PC-3 (cell line): ENCODE data around the gene TAOK2. TPM values are rescaled to one million over a fixed set of nuclear protein-coding genes. Genes with fewer than 3 reads are reported as not detected.
"Not testable (repeated sequence)": the region's sequence is repeated elsewhere in the genome, so short reads cannot be mapped to it uniquely, and the experiment has no call there.

Source experiments
- ATAC-seq: fragments of 200-7000 bp; cut with Tn5 transposase; 2 replicates; pipeline ENCODE4 v1.9.1; 2020; ENCODE audit warnings: mild to moderate bottlenecking, moderate library complexity
- BruUV-seq: library from RNA; stranded (reverse); fragments of 400-500 nt; replicated peaks from 2 replicates; lab custom pipeline; 2021; lab: Mats Ljungman, UMichigan
- CTCF ChIA-PET: fragments of 300-600 bp; sonication (Branson Sonifier 250); formaldehyde crosslinking; loops from one replicate; lab custom pipeline; 2022; ENCODE audit warnings: antibody characterized with exemption; lab: Charles Lee
- POLR2A ChIA-PET: fragments of 300-600 bp; sonication (Branson Sonifier 250); formaldehyde crosslinking; loops from one replicate; lab custom pipeline; 2022; ENCODE audit warnings: antibody characterized with exemption; ENCODE audit not compliant: unreplicated experiment; lab: Charles Lee
- DNase-seq: peaks from one replicate; pipeline ENCODE4 v3.0.0-alpha.2; 2015
- H2AFZ ChIP-seq: fragments of 300-600 bp; sonication (generic); 2 replicates; pipeline ENCODE4 v1.6.0; 2016; ENCODE audit warnings: antibody characterized with exemption, low read length
- H3F3A ChIP-seq: fragments of 300-600 bp; sonication (generic); one replicate; pipeline ENCODE4 v1.6.0; 2017; ENCODE audit warnings: antibody characterized with exemption, low read length, control low read depth, mild to moderate bottlenecking; ENCODE audit not compliant: unreplicated experiment
- H3K27ac ChIP-seq: fragments of 300-600 bp; sonication (generic); 2 replicates; pipeline ENCODE4 v1.5.1; 2016; ENCODE audit warnings: mild to moderate bottlenecking, low read length
- H3K27me3 ChIP-seq: fragments of 300-600 bp; sonication (generic); 2 replicates; pipeline ENCODE4 v1.6.1; 2016; ENCODE audit warnings: low read length, mixed read lengths
- H3K36me3 ChIP-seq: fragments of 300-600 bp; sonication (generic); 2 replicates; pipeline ENCODE4 v1.6.1; 2016; ENCODE audit warnings: low read depth, mixed run types, low read length, mixed read lengths
- H3K4me1 ChIP-seq: fragments of 300-600 bp; sonication (generic); 2 replicates; pipeline ENCODE4 v1.5.1; 2016; ENCODE audit warnings: low read length; ENCODE audit not compliant: insufficient read depth
- H3K4me2 ChIP-seq: fragments of 300-600 bp; sonication (generic); 2 replicates; pipeline ENCODE4 v1.6.0; 2016; ENCODE audit warnings: low read length
- H3K4me3 ChIP-seq: fragments of 300-600 bp; sonication (generic); 2 replicates; pipeline ENCODE4 v1.5.1; 2016; ENCODE audit warnings: mild to moderate bottlenecking, low read length, mixed read lengths
- H3K79me2 ChIP-seq: fragments of 300-600 bp; sonication (generic); 2 replicates; pipeline ENCODE4 v1.6.1; 2017; ENCODE audit warnings: low read length, mixed read lengths
- H3K9ac ChIP-seq: fragments of 300-600 bp; sonication (generic); 2 replicates; pipeline ENCODE4 v1.6.0; 2016; ENCODE audit warnings: mild to moderate bottlenecking, low read length
- H3K9me2 ChIP-seq: fragments of 300-600 bp; sonication (generic); replicated peaks from 2 replicates; pipeline ENCODE4 v1.6.1; 2016; ENCODE audit warnings: mixed run types, low read length, mixed read lengths
- H3K9me3 ChIP-seq: fragments of 300-600 bp; sonication (generic); 2 replicates; pipeline ENCODE4 v1.6.1; 2016; ENCODE audit warnings: low read length, mixed read lengths
- H4K20me1 ChIP-seq: fragments of 300-600 bp; sonication (generic); 2 replicates; pipeline ENCODE4 v1.6.1; 2016; ENCODE audit warnings: low read length, mixed read lengths
- EZH2 ChIP-seq: fragments of 300-600 bp; sonication (generic); IDR thresholded peaks from one replicate; pipeline ENCODE4 v1.6.1; 2017; ENCODE audit warnings: antibody characterized with exemption, mild to moderate bottlenecking, low read length; ENCODE audit not compliant: unreplicated experiment
- EZH2phosphoT487 ChIP-seq: fragments of 300-600 bp; sonication (generic); IDR thresholded peaks from 2 replicates; pipeline ENCODE4 v1.6.1; 2018; ENCODE audit warnings: mild to moderate bottlenecking, antibody characterized with exemption, low read length, borderline replicate concordance
- intact Hi-C: fragments of 100-400 bp; cut with micrococcal nuclease; formaldehyde crosslinking; loops from 2 replicates; pipeline ENCODE4 v1.9.0; 2023
- total RNA-seq: library from RNA; depleted of rRNA; stranded (reverse); fragments of >200 nt; gene quantifications from 2 replicates; pipeline ENCODE4 v1.2.3, GENCODE V29; 2014
- TF ChIP-seq, protein P1 (sequence below): fragments of 300-600 bp; sonication (generic); conservative IDR thresholded peaks from 2 replicates; pipeline ENCODE4 v1.5.1; 2017; ENCODE audit warnings: antibody characterized with exemption, low read depth, mild to moderate bottlenecking, low read length

The TAOK2 gene
- total RNA-seq, 1 experiment from 2014 or later: 34.1 TPM

DNA sequence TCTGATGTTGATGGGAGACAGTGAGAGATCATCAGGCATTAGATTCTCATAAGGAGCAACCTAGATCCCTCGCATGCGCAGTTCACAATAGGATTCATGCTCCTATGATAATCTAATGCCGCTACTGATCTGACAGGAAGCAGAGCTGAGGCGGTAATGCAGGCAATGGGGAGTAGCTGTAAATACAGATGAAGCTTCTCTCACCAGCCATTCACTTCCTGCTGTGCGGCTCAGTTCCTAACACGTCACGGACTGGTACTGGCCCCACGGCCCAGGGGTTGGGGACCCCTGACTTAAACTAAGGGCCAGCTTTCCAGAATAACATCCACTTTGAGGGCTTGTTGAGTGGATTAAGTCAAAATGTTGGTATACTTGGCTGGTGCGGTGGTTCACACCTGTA lies 14.4 kb upstream of the TAOK2 start:
- Histone ChIP-seq H2AFZ (no peak overlapping the region), H3K79me2 (no peaks in the 10 kb centered on the region), H3K27ac (no peak overlapping the region), H3K27me3 (no peaks in the 10 kb centered on the region), H3K4me3 (no peak overlapping the region), H4K20me1 (no peaks in the 10 kb centered on the region), H3K4me2 (no peak overlapping the region), H3K9ac (no peak overlapping the region), H3F3A (no peaks in the 10 kb centered on the region), H3K4me1 (peaks cover 11% of the 10 kb centered on the region), H3K9me2 (no peaks in the 10 kb centered on the region), H3K36me3 (no peaks in the 10 kb centered on the region), H3K9me3 (no peaks in the 10 kb centered on the region)
- POLR2A ChIA-PET: no interaction called here
- no TSS peak for BruUV-seq
- no peak for DNase-seq
- CTCF ChIA-PET: no interaction called here
- TF ChIP-seq EZH2 (no peak), EZH2phosphoT487 (no peak)
- TF ChIP-seq, protein P1, sequence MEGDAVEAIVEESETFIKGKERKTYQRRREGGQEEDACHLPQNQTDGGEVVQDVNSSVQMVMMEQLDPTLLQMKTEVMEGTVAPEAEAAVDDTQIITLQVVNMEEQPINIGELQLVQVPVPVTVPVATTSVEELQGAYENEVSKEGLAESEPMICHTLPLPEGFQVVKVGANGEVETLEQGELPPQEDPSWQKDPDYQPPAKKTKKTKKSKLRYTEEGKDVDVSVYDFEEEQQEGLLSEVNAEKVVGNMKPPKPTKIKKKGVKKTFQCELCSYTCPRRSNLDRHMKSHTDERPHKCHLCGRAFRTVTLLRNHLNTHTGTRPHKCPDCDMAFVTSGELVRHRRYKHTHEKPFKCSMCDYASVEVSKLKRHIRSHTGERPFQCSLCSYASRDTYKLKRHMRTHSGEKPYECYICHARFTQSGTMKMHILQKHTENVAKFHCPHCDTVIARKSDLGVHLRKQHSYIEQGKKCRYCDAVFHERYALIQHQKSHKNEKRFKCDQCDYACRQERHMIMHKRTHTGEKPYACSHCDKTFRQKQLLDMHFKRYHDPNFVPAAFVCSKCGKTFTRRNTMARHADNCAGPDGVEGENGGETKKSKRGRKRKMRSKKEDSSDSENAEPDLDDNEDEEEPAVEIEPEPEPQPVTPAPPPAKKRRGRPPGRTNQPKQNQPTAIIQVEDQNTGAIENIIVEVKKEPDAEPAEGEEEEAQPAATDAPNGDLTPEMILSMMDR: no peak
- intact Hi-C loops: no loop called here
- no peak for ATAC-seq

DNA sequence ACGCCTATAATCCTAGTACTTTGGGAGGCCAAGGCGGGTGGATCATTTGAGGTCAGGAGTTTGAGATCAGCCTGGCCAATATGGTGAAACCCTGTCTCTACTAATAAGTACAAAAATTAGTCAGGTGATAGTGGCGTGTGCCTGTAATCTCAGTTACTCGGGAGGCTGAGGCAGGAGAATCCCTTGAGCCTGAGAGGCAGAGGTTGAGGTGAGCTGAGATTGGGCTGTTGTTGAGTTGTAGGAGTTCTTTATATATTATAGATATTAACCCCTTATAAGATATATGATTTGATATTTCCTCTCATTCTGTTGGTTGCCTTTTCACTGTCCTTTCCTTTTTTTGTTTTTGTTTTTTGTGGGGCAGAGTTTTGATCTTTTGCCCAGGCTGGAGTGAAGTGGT lies 13.8 kb upstream of the TAOK2 start:
- H3K27ac ChIP-seq, H3F3A ChIP-seq, POLR2A ChIA-PET, H4K20me1 ChIP-seq, H3K27me3 ChIP-seq, H3K36me3 ChIP-seq, DNase-seq, intact Hi-C loops, H3K9ac ChIP-seq, ATAC-seq, H2AFZ ChIP-seq, H3K4me2 ChIP-seq, CTCF ChIA-PET, H3K9me3 ChIP-seq, H3K9me2 ChIP-seq, H3K4me3 ChIP-seq, H3K79me2 ChIP-seq, BruUV-seq: not testable (repeated sequence)
- H3K4me1 ChIP-seq: peaks cover 11% of the 10 kb centered on the region

DNA sequence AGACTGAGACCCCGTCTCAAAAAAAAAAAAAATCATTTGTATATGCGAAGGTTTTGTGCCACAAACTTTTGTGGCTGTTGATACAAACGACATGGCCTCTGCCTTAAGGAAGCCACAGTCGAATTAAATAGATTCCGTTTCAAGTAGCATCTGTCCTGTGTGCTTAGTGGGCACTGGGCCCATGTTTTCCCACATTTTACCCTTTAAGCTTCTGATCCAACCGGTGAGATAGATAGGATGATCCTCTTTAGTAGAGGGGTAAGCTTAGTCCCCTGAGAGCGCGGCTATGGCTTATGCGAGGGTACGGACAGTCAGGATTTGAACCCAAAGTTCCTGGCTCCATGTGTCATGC lies 12.6 kb upstream of the TAOK2 start:
- CTCF ChIA-PET: no interaction called here
- Histone ChIP-seq H3K9me3 (no peaks in the 10 kb centered on the region), H3K9ac (peak overlapping the region; percentile 90), H3K27me3 (no peaks in the 10 kb centered on the region), H3K4me3 (peak overlapping the region; percentile 77), H3K79me2 (no peaks in the 10 kb centered on the region), H3K27ac (peak overlapping the region; percentile 76), H3K4me2 (peak overlapping the region; percentile 98), H3K36me3 (no peaks in the 10 kb centered on the region), H2AFZ (peak overlapping the region; percentile 96), H4K20me1 (no peaks in the 10 kb centered on the region), H3K9me2 (no peaks in the 10 kb centered on the region), H3F3A (no peaks in the 10 kb centered on the region), H3K4me1 (peaks cover 11% of the 10 kb centered on the region)
- POLR2A ChIA-PET: no interaction called here
- ATAC-seq: no peak
- intact Hi-C loops: no loop called here
- BruUV-seq: no TSS peak
- no peak for DNase-seq
- no peak for TF ChIP-seq EZH2phosphoT487
